Measurements from ENCODE around the gene GALNT1.

DNA sequence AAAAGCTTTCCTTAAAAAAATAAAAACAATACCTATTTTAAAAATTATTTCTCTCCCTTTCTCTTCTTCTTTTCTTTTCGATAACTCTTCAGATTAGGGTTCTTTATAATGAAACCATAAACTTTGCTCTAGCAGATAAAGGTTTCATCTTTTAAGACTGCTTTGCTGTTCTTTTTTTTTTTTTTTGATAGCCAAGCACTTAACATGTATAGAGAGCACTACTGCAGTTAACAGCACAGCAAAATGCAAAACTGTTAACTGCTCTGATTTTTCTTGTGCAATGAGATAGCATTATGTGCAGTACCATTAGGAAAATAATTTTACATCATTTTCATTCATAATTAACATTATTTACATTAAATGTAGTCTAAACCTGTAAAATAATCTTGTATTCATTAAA lies 36.3 kb downstream of the GALNT1 start:
- TF ChIP-seq, protein P1, sequence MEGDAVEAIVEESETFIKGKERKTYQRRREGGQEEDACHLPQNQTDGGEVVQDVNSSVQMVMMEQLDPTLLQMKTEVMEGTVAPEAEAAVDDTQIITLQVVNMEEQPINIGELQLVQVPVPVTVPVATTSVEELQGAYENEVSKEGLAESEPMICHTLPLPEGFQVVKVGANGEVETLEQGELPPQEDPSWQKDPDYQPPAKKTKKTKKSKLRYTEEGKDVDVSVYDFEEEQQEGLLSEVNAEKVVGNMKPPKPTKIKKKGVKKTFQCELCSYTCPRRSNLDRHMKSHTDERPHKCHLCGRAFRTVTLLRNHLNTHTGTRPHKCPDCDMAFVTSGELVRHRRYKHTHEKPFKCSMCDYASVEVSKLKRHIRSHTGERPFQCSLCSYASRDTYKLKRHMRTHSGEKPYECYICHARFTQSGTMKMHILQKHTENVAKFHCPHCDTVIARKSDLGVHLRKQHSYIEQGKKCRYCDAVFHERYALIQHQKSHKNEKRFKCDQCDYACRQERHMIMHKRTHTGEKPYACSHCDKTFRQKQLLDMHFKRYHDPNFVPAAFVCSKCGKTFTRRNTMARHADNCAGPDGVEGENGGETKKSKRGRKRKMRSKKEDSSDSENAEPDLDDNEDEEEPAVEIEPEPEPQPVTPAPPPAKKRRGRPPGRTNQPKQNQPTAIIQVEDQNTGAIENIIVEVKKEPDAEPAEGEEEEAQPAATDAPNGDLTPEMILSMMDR (IDR thresholded peaks at IDR 0.05), result no peak
- TF ChIP-seq EP300 (IDR thresholded peaks at IDR 0.05), result no peak
